GM21515 (cell line): ENCODE measurements around the gene DPT.

Source experiments
- ATAC-seq: cut with Tn5 transposase; IDR thresholded peaks from one replicate; pipeline ENCODE4 v1.9.1; 2021; ENCODE audit not compliant: unreplicated experiment

Gene DPT

GRCh38 chr1:168672278-168672677 lies 56.7 kb downstream of the DPT start:
- ATAC-seq, result no peak

- no peak for ATAC-seq
Measured at GRCh38 chr1:168671782-168672181, 57.2 kb downstream of the DPT start.

DNA sequence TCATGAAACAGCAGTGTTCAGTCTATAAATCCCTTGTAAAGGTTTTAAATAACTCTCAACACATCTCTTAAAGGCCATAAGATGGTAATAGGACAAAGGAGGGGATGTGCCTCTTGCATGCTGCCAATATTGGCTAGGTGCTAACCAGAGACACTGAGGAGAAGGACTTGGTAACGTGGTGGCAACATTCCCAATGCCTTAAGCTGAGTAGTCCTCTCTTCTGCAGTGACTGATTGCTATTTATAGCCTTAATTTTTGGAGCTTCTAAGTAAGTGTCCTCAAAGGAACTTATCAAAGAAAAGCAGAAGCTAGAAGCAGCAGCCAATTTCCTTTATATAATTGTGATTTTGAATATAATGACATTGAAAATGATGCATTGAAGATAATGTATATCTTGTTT lies 63.0 kb downstream of the DPT start:
- ATAC-seq, result no peak

GRCh38 chr1:168664069-168664834 lies 64.8 kb downstream of the DPT start:
- ATAC-seq, result no peak

DNA sequence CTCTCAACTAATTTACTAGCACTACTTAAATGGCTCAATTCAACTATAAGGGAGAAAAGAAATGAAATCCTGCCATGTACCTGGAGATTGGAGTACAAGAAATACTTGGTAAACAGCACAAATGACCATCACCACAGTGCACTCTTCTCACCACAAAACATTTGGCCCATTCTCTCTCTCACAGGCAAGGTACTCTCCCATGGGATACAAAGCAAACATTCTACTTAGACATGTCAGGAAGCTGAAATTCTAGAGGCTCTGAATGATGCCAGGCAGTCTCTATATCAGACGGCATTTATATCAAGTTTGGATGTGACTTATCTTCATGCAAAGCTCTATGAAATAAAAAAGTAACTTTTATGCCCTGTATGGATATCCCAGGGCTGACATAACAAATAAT lies 72.5 kb downstream of the DPT start:
- no peak for ATAC-seq

DNA sequence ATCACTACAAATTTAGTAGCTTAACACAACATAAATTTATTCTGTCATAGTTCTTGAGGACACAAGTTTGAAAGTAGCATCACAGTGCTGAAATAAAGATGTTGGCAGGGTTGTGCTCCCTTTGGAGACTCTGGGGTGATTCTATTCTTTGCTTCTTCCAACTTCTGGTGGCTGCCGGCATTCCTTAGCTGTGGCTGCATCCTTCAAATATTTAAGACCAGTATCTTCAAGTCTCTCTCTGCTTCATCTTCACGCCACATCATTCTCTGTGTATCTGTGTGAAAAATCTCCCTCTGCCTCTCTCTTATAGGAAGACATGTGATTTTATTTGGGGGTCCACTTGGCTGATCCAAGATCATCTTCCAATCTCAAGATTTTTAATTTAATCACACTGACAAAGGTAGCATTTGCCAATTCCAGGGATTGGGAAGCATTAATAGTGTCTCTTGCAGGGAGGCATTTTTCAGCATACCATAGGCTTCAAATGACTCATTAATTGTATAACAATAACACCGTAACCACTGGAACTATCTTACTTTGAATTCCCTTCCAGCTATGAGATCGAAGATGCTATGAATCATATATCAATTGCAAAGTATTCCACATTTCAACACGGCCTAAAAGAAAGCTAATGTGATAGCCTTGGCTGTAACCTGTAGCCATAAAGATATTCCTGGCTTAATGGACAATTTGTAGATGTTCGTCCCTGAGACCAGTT lies 74.6 kb downstream of the DPT start:
- no peak for ATAC-seq

GRCh38 chr1:168653567-168653966 lies 75.4 kb downstream of the DPT start:
- no peak for ATAC-seq

GRCh38 chr1:168645721-168646120 lies 83.3 kb downstream of the DPT start:
- no peak for ATAC-seq
